Measurements from ENCODE around the gene MAPK8IP3. TPM values are rescaled to one million over a fixed set of nuclear protein-coding genes. Genes with fewer than 3 reads are reported as not detected.
"Not testable (repeated sequence)": the region's sequence is repeated elsewhere in the genome, so short reads cannot be mapped to it uniquely, and the experiment has no call there.

MAPK8IP3 gene
- total and polyA plus RNA-seq, 5 experiments from 2014 or later = 0.87 to 342 (median 2.8) TPM

- H3K9me3 Mint-ChIP-seq, H3K4me3 Mint-ChIP-seq, DNase-seq, H3K4me1 Mint-ChIP-seq, ATAC-seq, H3K27me3 Mint-ChIP-seq: not testable (repeated sequence)
- peak overlapping the region in 1 of 10 donors; percentile 51 for H3K27ac Mint-ChIP-seq
- POLR2A ChIA-PET = interaction anchor here (0.6 to 0.8 kb wide), 2 partner anchors 11 to 1481 kb away, joined by 3 to 4 read pairs; no protein-coding TSS in a partner anchor
- H3K36me3 Mint-ChIP-seq = peaks cover 0 to 38% (median 2%) of the 10 kb centered on the region in 3 donors
These were observed 26.6 kb downstream of the MAPK8IP3 start for GRCh38 chr16:1732551-1732987.

GRCh38 chr16:1734123-1734522 is 28.1 kb downstream of the MAPK8IP3 start:
- H3K9me3 Mint-ChIP-seq = no peaks in the 10 kb centered on the region
- ATAC-seq = peak in 1 of 2 donors; percentile 10
- H3K4me1 Mint-ChIP-seq = peaks cover 0 to 3% (median 0%) of the 10 kb centered on the region in 4 donors

GRCh38 chr16:1734816-1735215 is 28.8 kb downstream of the MAPK8IP3 start:
- Mint-ChIP-seq H3K27ac (peak overlapping the region in 1 of 10 donors; percentile 73), H3K27me3 (no peaks in the 10 kb centered on the region), H3K4me3 (peak overlapping the region in 1 of 10 donors; percentile 6), H3K4me1 (peaks cover 0 to 3% (median 0%) of the 10 kb centered on the region in 4 donors), H3K36me3 (peaks cover 0 to 19% (median 0%) of the 10 kb centered on the region in 3 donors), H3K9me3 (no peaks in the 10 kb centered on the region)
- DNase-seq (no peak), ATAC-seq (no peak)
- POLR2A ChIA-PET = no interaction called here

More at GRCh38 chr16:1734123-1734522, 28.1 kb downstream of the MAPK8IP3 start:
- H3K27me3 Mint-ChIP-seq = no peaks in the 10 kb centered on the region
- H3K36me3 Mint-ChIP-seq = peaks cover 0 to 25% (median 0%) of the 10 kb centered on the region in 3 donors
- H3K27ac Mint-ChIP-seq = no peak overlapping the region
- no peak overlapping the region for H3K4me3 Mint-ChIP-seq
- POLR2A ChIA-PET = interaction anchor here (1.2 kb wide), 1 partner anchor 9 kb away, joined by 3 read pairs; no protein-coding TSS in a partner anchor
- DNase-seq = no peak

- POLR2A ChIA-PET = interaction anchor here (0.6 kb wide), 1 partner anchor 162 kb away, joined by 3 read pairs; no protein-coding TSS in a partner anchor
- Mint-ChIP-seq H3K4me3 (no peak overlapping the region), H3K4me1 (peaks cover 0 to 2% (median 0%) of the 10 kb centered on the region in 4 donors), H3K27ac (no peak overlapping the region), H3K36me3 (peaks cover 0 to 11% (median 0%) of the 10 kb centered on the region in 3 donors), H3K27me3 (no peaks in the 10 kb centered on the region), H3K9me3 (no peaks in the 10 kb centered on the region)
- DNase-seq = no peak
- no peak for ATAC-seq
These were observed 34.2 kb downstream of the MAPK8IP3 start for GRCh38 chr16:1740234-1740633.

GRCh38 chr16:1740781-1741490 is 34.9 kb downstream of the MAPK8IP3 start:
- ATAC-seq (no peak), DNase-seq (no peak)
- POLR2A ChIA-PET = no interaction called here
- no peaks in the 10 kb centered on the region for H3K27me3 Mint-ChIP-seq
- peaks cover 0 to 11% (median 0%) of the 10 kb centered on the region in 3 donors for H3K36me3 Mint-ChIP-seq
- H3K27ac Mint-ChIP-seq = peak overlapping the region in 1 of 10 donors; percentile 40
- H3K4me1 Mint-ChIP-seq = peaks cover 0 to 2% (median 0%) of the 10 kb centered on the region in 4 donors
- no peak overlapping the region for H3K4me3 Mint-ChIP-seq
- H3K9me3 Mint-ChIP-seq = no peaks in the 10 kb centered on the region

GRCh38 chr16:1741553-1742165 is 35.7 kb downstream of the MAPK8IP3 start:
- H3K27ac Mint-ChIP-seq = peak overlapping the region in 1 of 10 donors; percentile 82
- POLR2A ChIA-PET = no interaction called here

GRCh38 chr16:1743376-1744337 is 37.7 kb downstream of the MAPK8IP3 start:
- ATAC-seq = no peak
- Mint-ChIP-seq H3K36me3 (peaks cover 0 to 26% (median 2%) of the 10 kb centered on the region in 3 donors), H3K4me3 (no peak overlapping the region), H3K27me3 (no peaks in the 10 kb centered on the region), H3K27ac (peak overlapping the region in 2 of 10 donors; percentile 43 to 80), H3K4me1 (peaks cover 0 to 2% (median 0%) of the 10 kb centered on the region in 4 donors), H3K9me3 (no peaks in the 10 kb centered on the region)
- no peak for DNase-seq
- POLR2A ChIA-PET = interaction anchor here (0.6 kb wide), 2 partner anchors 59 to 1379 kb away, joined by 4 to 5 read pairs; no protein-coding TSS in a partner anchor

More at GRCh38 chr16:1741553-1742165, 35.7 kb downstream of the MAPK8IP3 start:
- Mint-ChIP-seq H3K4me3 (no peak overlapping the region), H3K27me3 (no peaks in the 10 kb centered on the region), H3K4me1 (peaks cover 0 to 2% (median 0%) of the 10 kb centered on the region in 4 donors), H3K9me3 (no peaks in the 10 kb centered on the region), H3K36me3 (peaks cover 0 to 14% (median 0%) of the 10 kb centered on the region in 3 donors)
- ATAC-seq (no peak), DNase-seq (no peak)

- peaks cover 0 to 34% (median 2%) of the 10 kb centered on the region in 3 donors for H3K36me3 Mint-ChIP-seq
- DNase-seq (no peak), ATAC-seq (no peak)
- no peaks in the 10 kb centered on the region for H3K27me3 Mint-ChIP-seq
- peak overlapping the region in 1 of 10 donors; percentile 2 for H3K4me3 Mint-ChIP-seq
- no peaks in the 10 kb centered on the region for H3K9me3 Mint-ChIP-seq
- H3K4me1 Mint-ChIP-seq = peaks cover 0 to 2% (median 0%) of the 10 kb centered on the region in 4 donors
- peak overlapping the region in 2 of 10 donors; percentile 80 for H3K27ac Mint-ChIP-seq
- POLR2A ChIA-PET = interaction anchor here (0.6 to 0.8 kb wide), 2 partner anchors 58 to 305 kb away, joined by 3 to 5 read pairs; no protein-coding TSS in a partner anchor
These were observed 38.4 kb downstream of the MAPK8IP3 start for GRCh38 chr16:1744338-1744840.

- H3K36me3 Mint-ChIP-seq = peaks cover 0 to 40% (median 2%) of the 10 kb centered on the region in 3 donors
- peaks cover 0 to 2% (median 0%) of the 10 kb centered on the region in 4 donors for H3K4me1 Mint-ChIP-seq
- no peak for ATAC-seq
- POLR2A ChIA-PET = interaction anchor here (0.8 kb wide), 1 partner anchor 306 kb away, joined by 3 read pairs; no protein-coding TSS in a partner anchor
- DNase-seq = no peak
- no peaks in the 10 kb centered on the region for H3K27me3 Mint-ChIP-seq
- no peak overlapping the region for H3K4me3 Mint-ChIP-seq
- peak overlapping the region in 1 of 10 donors; percentile 80 for H3K27ac Mint-ChIP-seq
- no peaks in the 10 kb centered on the region for H3K9me3 Mint-ChIP-seq
These were observed 39.3 kb downstream of the MAPK8IP3 start for GRCh38 chr16:1745181-1745899.

- no peak overlapping the region for H3K4me3 Mint-ChIP-seq
- H3K9me3 Mint-ChIP-seq = no peaks in the 10 kb centered on the region
- POLR2A ChIA-PET = interaction anchor here (1.3 kb wide), 1 partner anchor 9 kb away, joined by 6 read pairs; no protein-coding TSS in a partner anchor
- peaks cover 0 to under 1% (median 0%) of the 10 kb centered on the region in 4 donors for H3K4me1 Mint-ChIP-seq
- no peak overlapping the region for H3K27ac Mint-ChIP-seq
- H3K27me3 Mint-ChIP-seq = no peaks in the 10 kb centered on the region
- DNase-seq = no peak
- ATAC-seq = no peak
- H3K36me3 Mint-ChIP-seq = peaks cover 0 to 44% (median 2%) of the 10 kb centered on the region in 3 donors
These were observed 40.1 kb downstream of the MAPK8IP3 start for GRCh38 chr16:1745900-1746692.

Measured in naive thymus-derived CD8-positive, alpha-beta T cell (primary cell).